ENCODE results near the gene PTPRO. TPM values are rescaled to one million over a fixed set of nuclear protein-coding genes. Genes with fewer than 3 reads are reported as not detected.

Gene PTPRO
- total RNA-seq (ENCODE audit: insufficient read depth, low replicate concordance), result 20.2 TPM

DNA sequence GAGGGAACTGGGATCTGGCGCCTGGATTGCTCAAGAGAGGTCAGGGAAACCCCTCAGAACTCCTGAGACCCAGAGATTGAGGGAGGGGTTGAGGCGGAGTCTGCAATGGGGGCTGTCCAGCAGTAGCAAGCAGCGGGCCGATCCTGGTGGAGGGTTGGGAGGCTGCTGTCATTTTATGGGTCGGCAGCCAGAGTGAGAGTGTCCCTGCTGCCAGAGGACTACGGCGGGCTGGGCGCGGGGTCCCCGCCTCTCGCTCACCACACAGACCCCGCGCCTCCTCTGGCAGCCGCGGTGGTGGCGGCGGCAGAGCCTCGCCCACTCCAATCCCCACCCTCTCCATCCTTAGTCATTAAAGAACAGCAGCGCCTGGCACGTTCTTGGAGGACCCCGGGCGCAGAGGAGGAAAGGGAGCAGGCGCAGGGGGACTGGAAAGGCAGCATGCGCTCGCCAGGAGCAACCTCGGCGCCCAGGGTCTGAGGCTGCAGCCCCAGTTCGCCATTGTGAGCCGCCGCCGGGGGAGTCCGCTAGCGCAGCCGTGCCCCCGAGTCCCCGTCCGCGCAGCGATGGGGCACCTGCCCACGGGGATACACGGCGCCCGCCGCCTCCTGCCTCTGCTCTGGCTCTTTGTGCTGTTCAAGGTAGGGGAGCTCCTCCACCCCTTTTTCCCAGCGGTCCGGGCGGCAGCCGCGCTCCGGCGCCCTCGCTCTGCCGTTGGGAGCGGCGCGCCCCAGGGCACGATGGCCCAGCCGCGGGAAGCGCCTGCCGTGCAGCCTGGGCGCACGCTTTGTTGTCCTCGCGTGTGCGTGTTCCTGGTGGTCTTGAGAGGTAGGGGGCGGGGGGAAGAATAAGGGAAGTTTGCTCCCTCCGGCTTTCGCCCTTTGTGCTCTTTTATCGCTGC, at the start of gene PTPRO:
TSS of gene PTPRO (plus strand) at position 345 of the 898 bp plus-strand sequence.
- no peak for DNase-seq (ENCODE audit: low spot score)

DNA sequence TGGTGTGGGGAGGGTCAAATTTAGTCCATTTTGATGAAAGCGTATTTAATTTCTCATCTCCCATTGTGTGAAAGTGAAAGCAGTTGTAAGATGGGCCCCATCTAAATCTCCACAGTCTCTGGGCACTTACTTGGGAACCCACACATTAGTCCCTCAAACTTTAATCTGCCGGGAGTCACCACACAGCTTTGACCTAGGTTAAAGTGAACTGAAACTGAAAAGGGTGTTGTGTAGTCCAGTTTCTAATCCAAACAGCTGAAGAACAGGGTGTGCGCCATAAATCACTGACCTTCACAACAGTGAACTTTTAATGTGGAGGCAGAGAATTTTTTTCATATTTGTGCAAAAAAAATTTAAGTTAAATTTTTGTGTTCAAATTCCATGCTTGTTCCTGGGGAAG, 48.4 kb upstream of the PTPRO start:
- DNase-seq (ENCODE audit: low spot score), result no peak

DNA sequence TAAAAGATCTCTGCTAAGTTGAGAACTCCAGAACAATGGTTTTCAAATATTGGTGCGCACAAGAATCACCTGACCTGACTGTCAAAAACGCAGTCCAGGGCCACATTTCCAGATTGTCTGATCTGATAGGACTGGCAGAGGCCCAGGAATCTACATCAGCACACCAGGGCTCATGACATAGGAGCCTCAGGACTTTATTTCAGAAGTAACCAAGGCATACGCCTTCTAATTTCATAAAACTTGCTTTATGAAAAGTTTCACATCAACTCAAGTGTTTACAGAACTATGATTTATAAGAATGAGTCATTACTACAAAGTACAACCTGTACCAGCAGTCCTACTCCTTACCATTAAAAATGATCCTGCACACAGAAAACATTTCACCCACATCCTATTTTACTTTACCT, 47.7 kb upstream of the PTPRO start:
- peak; percentile 58 for DNase-seq (ENCODE audit: low spot score)

DNA sequence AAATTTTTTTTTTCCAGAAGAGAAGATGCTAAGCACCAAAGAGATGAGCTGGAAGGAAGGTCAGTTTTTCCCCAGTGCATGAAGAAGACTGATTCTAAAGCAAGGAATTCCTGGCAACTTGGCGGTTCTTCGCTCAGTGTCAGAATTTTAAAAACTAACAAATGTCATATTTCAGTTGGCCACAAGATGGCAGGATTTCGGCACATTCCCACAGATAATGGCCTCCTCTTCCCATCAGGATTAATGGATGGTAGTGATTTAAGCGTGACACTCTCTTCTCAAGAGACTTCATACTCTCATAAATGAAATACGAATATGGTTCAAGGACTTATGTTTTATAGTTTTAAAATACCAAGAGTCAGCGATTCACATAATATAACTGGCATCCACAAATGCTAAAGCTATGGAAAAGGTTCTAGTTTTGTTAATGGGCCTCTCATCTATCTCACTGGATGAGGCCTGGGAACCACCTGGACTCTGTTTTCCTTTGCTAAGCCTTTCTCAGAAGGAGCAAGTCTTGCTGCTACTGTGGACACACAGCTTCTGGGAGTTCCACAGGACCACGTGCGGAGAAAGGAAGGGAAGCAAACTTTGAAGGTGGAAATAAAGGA, 46.1 kb upstream of the PTPRO start:
- peak; percentile 46 for DNase-seq (ENCODE audit: low spot score)

DNA sequence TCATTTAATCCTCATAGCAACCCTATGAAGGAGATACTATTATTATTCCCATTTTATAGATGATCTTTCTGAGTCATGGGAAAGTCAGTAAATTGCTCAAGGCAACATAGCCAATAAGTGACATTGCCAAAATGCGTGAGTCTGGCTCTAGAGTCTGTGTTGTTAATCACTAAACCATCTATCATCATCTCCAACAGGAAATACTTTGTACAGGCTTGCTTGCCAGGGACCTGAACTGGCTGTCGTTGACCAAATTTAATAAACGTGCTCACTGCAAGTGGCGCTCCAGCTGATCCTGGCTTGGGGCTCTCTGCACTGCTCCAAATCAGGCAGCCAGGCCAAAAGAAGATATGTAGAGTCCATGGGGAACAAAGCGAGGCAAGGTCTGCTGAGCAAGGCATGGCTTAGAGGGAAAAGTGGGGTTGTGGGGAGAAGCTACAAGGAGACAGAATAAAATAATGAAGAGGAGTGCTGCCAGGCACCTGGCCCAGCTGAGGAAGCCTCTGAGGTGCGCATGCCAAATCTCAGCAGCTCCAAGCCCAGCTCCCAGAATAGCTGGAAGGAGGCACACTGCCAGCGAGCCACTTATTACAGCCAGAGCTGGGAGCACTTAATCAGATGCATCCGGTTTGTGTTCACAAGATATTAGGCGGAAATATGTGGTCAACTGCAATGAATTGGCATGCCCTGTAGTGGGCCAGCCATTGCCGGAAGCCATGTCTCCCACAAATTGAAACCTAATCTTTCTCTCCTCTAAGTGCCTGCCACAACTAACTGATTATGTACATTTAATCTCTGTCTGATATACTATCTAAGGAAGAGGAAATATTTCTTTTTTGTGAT, 43.3 kb upstream of the PTPRO start:
- no peak for DNase-seq (ENCODE audit: low spot score)

DNA sequence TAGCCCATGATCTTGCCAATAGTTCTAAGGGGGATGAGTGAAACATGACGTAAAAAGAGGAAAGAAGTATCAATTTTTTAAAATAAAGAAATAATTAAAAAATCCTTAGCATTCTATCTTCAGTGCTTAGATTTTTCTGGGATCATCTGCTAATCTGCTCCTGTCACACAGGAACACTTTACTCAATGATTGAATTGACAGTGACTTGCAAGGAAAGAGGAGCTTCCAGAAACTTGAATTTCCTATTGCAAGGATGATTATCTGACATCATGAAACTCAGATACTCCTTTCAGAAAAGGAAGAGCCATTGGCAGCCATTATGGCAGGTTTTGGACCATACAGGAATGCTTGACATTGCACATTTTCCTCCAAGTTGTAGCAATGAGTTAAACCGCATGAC, 41.4 kb upstream of the PTPRO start:
- no peak for DNase-seq (ENCODE audit: low spot score)

DNA sequence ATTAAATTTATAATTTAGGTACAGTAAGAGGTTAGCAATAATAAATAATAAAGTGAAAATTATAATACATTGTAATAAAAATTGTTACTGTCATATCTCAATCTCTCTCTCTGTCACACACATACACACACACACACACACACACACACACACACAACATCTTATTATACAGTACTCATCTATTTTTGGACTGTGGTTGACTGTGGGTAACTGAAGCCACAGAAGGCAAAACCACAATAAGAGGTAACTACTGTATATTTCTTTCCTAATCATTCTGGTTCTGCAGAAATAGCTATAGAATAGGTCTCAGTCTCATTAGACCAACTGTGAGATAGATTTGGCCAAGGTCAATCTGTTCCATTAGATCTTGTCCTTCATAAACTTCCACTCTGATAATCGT, 33.1 kb upstream of the PTPRO start:
- DNase-seq (ENCODE audit: low spot score), result no peak

DNA sequence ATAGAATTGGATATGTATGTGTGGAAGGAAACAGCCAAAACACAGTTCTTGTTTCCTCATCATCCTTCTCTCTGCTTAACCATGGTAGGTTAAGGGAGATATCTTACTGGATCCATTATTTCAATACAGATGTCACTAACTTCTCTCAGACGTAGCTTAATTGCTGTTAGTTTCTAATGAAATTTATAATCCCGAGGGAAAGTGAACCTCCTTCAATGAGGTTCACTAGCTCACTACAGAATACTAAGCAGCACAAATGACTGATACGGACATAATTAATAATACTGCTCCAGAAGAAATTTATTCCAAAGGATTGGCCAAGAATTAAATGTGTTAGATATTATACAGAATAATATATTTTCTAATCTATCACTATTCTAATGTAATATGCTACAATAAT, 28.6 kb upstream of the PTPRO start:
- no peak for DNase-seq (ENCODE audit: low spot score)

DNA sequence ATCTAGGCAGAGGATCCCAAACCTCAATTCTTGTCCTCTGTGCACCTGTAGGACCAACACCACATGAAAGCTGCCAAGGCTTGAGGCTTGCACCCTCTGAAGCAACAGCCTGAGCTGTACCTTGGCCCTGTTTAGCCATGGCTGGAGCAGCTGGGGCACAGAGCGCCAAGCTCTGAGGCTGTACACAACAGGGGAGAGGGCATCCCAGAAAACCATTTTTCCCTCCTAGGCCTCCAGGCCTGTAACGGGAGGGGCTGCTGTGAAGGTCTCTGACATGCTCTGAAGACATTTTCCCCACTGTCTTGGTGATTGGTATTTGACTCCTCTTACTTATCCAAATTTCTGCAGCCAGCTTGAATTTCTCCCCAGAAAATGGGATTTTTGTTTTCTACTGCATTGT, 22.4 kb upstream of the PTPRO start:
- DNase-seq (ENCODE audit: low spot score), result no peak

DNA sequence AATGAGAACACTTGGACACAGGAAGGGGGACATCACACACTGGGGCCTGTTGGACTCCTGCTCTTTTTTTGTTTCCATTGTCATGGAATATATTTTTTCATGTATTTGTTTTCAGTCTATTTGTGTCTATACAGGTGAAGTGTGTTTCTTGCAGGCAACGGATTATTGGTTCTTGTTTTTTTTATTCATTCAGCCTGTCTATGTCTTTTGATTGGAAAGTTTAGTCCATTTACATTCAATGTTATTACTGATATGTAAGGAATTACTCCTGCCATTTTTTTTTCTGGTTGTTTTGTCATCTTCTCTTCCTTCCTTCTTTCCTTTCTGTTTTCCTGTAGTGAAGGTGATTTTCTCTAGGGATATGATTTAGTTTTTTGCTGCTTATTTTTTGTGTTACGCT, 18.0 kb upstream of the PTPRO start:
- DNase-seq (ENCODE audit: low spot score), result no peak

DNA sequence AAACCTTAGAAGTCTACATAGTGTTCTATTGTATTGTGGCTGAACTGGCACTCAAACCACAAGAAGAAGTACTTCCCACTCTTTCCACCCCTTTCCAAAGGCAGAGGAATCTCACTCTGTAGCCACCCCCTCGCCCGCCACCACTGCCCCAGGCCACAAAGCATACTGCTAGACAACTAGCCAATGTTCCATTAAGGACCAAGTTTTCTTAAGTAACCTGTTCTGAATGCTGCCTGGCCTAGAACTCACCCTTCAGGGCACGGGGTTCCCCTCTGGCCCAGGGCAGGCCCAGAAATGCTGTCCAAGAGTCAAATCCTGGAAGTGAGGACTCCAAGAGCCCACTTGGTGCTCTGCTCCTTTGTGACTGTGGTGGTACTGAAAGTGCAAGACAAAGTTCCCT, 15.7 kb upstream of the PTPRO start:
- DNase-seq (ENCODE audit: low spot score), result no peak

DNA sequence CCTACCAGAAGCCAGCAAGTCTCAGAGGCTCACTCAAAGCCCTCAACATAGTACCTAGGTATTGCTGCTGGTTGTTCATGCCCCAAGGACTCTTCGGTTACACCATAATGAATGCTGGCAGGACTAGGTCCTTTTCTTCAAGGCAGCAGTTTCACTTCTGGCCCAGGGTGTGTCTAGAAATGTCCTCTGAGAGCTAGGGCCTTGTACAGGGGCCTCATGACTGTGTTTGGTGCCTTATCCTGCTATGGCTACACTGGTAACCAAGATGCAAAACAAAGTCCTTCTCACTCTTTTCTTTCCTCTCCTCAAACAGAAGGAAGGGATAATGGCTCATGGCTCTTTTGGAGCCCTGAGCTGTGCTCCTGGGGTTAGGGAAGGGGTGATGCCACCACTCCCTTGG, 15.2 kb upstream of the PTPRO start:
- no peak for DNase-seq (ENCODE audit: low spot score)

DNA sequence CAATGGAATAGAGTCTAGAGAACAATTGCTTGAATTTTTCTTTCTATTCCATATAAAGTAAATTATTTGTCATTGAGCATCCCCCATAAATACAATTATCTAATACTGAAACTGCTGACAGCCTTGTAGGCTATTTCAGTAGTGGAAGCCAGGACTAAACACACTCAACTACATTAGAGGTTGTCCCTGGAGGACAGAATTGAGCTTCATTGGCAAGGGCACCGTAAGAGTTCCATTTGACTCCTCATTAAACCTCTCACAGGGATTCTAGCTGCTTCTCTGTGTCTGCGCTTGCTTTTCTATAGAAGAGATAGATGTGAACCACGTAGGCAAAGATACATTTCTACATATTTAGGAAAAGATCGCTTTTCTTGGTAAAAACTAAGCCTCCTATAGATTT, 3.5 kb upstream of the PTPRO start:
- no peak for DNase-seq (ENCODE audit: low spot score)

DNA sequence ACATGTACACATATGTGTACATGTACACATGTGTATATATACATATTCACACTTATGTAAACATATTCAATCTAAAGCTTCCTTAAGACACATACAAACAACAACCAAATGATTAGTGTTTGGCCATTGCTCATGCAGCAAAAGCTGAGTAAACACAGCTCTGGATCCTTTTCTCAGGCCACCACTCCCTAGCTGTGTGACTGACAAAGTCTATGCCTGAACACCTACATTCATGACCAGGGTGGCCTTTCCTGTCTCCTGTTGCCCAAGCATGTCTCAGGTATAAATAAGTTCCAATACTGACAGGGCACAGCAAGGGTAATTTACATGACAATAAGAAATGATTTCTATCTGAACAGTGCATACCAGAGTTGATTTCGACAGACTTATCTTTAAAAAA, 1.4 kb upstream of the PTPRO start:
- DNase-seq (ENCODE audit: low spot score), result no peak

DNA sequence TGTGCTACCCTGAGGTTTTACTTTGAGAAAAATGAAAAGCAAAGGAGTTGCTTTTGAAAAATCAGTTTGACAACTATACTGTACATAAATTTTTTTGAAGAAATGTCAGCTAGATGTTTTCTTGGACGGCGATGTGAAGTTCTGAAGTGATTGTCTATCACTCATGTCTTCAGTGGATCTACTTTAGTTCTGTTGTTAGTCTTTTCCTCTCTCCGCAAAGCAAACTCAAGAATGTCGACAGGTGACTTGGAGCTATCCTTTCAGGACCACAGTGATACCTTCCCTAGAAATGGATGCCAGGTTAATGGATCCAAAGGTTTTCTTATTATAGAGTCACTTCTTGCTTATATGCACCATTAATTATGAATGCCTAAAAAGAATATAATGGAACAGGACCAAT, 1.2 kb downstream of the PTPRO start:
- no peak for DNase-seq (ENCODE audit: low spot score)

DNA sequence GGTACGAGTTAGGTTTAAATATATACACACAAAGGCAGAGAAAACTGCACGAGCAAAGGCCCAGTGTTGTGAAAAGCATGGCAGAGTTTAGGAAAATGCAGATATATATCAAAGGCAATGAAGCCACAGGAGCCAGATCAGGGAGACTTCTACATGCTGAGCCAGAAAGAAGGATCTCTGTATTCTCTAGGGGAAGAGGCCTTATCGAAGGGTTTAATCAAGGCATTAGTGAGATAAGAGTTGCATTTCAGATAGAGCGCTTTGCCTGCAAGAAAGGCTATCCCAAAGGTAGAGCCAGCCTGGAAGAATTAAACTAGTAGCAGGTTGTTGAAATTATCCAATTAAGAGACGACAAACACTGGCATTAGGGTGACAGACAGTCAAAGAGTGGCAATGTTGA, 7.6 kb downstream of the PTPRO start:
- no peak for DNase-seq (ENCODE audit: low spot score)

DNA sequence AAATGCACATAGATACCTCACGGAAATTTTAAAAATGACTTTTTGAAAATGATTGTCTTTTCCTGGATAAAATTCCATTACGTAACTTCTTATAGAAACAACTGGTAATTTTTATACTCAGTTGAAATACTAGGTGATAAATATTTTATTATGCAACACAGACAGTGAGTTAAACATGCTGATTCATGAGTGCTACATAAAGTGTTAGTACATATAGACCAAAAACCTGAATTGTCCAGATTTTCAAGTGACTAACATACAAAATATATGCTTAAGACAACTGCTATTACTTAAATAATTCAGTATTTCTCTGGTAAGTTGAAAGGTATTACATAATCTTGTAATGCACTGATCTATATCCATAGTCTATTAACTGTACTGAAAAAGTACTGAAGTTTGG, 11.9 kb downstream of the PTPRO start:
- no peak for DNase-seq (ENCODE audit: low spot score)

DNA sequence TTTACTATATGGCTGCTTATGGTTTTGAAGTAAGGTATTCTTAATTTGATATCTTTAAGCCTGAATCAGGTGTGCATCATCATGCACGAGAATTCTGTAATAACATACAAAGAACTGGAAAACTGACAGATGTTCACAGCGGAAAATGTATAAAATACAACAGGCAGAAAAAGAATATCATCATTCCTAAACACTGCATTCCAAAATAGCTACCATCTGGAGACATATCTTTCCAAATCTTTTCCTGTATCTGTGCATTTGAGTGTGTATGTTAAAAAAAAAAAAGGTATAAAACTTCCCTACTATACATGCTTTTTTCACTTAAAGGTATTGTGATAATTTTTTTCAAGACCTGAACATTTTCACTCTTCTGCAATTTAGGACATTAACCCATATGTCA, 13.7 kb downstream of the PTPRO start:
- no peak for DNase-seq (ENCODE audit: low spot score)

DNA sequence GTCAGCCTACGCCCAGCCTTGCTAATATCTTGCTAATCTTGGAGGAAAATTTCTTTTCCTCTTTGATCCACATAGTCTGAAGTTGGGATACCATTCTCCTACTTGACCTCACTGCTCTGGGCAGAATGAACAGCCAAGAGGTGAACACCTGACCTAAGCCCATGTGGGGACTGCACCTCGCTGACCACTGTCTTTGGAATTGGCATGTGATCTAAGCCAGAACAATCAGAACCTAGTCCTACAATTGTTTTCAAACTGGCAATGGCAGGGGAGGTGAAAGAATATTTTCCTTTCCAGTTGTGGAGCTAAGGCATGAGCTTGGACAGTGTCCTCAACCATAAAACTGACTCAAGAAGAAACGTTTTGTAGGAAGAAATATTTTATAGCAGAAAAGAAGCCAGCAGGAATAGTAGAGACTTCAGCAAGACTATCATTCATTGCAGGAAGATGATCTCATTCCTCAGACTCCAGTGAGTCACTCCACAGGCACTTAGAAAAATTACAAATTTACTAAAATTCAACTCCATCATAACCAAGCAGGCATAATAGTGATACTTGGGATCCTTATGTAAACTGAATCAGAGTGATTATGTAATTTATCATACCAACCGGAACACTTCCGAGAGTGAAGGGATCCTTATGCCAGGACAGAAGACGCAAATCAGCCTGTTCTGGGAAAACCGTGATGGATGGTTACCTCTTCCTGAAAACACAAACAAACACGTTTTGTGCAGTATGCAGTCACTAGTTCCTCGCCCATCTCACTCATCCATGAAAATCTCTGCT, 14.7 kb downstream of the PTPRO start:
- DNase-seq (ENCODE audit: low spot score), result no peak

DNA sequence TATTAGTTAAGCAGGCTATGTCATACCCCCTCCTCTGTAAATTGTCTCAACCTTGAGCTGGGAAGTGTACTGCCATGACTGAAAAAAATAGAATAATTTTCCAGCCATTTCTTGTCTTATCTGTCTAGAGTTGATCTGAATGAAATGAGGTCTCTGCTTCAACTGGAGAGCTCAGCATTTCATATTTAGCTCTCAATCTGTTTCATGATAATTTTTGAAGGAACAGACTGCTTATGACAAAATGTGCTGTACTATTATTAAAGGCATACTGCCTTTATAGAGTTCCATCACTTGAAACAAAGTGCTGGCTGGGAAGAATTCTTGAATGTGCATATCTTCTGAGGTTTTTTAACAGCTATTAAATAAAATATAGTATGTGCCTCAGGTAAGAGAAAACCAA, 19.1 kb downstream of the PTPRO start:
- DNase-seq (ENCODE audit: low spot score), result no peak

DNA sequence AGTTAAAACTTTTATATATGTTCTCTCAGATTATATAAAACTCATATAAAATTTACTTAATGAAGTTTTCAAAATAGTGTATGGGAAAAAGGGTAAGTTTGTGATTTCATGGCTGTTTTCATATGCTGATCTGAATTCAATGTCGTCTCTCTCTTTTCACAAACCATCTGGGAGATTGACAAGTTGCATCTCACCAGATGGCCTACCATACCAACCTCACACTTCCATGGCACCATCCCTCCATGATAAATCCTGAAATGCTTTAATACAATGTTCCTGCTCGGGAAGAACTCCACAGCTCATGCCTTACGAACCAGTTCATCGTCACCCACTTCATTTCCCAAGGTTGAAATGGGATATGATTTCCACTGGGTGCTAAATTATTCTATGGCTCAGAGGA, 22.3 kb downstream of the PTPRO start:
- no peak for DNase-seq (ENCODE audit: low spot score)

DNA sequence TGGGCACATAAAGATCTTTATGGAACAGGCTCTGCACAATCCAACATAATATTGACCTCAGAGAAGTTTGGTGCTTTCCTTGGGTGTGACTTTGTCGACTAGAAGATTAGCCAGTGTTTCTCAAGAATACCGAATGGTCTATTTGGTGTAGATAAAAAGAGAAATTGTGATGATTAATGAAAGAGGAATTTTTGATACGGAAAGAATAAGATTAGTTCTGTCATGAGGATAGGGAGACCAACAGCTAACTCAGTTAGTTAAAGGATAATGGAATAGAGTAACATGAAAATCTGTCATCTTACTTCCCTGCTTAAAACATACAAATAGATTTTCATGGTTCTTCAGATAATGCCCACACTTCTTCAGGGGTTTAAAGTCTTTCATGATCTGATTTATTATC, 24.2 kb downstream of the PTPRO start:
- DNase-seq (ENCODE audit: low spot score), result no peak
